ENCODE results near the gene RBMX. TPM values are rescaled to one million over a fixed set of nuclear protein-coding genes. Genes with fewer than 3 reads are reported as not detected.
A peak's percentile ranks its signal among the peaks of the same experiment; 100 is the strongest.
"Not testable (repeated sequence)": the region's sequence is repeated elsewhere in the genome, so short reads cannot be mapped to it uniquely, and the experiment has no call there.

Gene RBMX
- total RNA-seq, 1 donor from 2014 or later = 173 TPM

DNA sequence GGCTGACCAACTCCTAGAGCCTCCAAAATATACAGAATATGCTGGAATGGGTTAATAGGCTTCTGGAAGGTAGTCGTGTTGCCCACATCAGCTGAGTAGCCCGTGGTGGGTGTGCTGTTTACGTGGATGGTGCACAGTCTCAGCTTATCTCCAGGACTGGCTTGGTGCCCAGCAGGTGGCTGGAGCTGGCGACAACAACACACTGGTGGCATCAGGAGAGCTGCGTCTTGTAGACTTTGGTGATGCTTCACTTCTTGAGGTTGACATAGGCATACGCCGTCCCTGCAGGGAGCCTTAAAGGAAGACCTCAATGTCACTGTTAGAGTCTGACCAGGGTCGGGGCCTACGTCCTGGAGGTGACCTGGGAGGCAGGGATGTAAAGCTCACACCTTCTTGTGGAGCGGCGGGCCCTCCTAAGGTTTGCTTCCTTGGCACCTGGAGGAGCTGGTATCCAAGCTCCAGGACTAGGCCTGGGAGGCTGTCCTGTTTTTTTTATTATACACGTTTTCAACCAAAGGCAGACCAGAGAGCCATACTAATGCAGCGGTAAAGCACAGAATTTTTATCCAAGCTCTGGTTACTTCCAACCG, 26.5 kb upstream of the RBMX start:
- no peaks in the 10 kb centered on the region for H3K9me3 ChIP-seq (ENCODE audit: control insufficient read depth in 3 of 3, low read length in 3 of 3)
- no peak overlapping the region for H3K27ac ChIP-seq (ENCODE audit: low read depth, low read length)
- no peaks in the 10 kb centered on the region for H3K27me3 ChIP-seq (ENCODE audit: control insufficient read depth in 3 of 3, insufficient read depth in 3 of 3, low read length in 3 of 3)
- no peaks in the 10 kb centered on the region for H3K36me3 ChIP-seq (ENCODE audit: control insufficient read depth in 3 of 3, insufficient read depth in 3 of 3, low read length in 3 of 3)
- no peaks in the 10 kb centered on the region for H3K4me1 ChIP-seq (ENCODE audit: control insufficient read depth in 3 of 3, insufficient read depth in 3 of 3, low read length in 3 of 3)
- no peak overlapping the region for H3K4me3 ChIP-seq (ENCODE audit: low read length in 3 of 3)
- no peak overlapping the region for H3K9ac ChIP-seq (ENCODE audit: low read depth in 1 of 3, low read length in 3 of 3)

DNA sequence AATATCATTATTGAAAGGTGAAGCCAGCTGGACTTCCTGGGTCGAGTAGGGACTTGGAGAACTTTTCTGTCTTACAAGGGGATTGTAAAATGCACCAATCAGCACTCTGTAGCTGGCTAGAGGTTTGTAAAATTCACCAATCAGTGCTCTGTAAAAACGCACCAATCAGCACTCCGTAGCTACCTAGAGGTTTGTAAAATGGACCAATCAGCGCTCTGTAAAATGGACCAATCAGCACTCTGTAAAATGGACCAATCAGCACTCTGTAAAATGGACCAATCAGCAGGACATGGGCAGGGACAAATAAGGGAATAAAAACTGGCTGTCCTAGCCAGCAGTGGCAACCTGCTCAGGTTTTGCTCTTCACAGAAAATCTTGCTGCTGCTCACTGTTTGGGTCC, 23.5 kb upstream of the RBMX start:
- not testable (repeated sequence) for H3K36me3 ChIP-seq (ENCODE audit: control insufficient read depth in 3 of 3, insufficient read depth in 3 of 3, low read length in 3 of 3); H3K27me3 ChIP-seq (ENCODE audit: control insufficient read depth in 3 of 3, insufficient read depth in 3 of 3, low read length in 3 of 3); H3K9me3 ChIP-seq (ENCODE audit: control insufficient read depth in 3 of 3, low read length in 3 of 3); H3K4me1 ChIP-seq (ENCODE audit: control insufficient read depth in 3 of 3, insufficient read depth in 3 of 3, low read length in 3 of 3); H3K4me3 ChIP-seq (ENCODE audit: low read length in 3 of 3); H3K9ac ChIP-seq (ENCODE audit: low read depth in 1 of 3, low read length in 3 of 3); H3K27ac ChIP-seq (ENCODE audit: low read depth, low read length)

DNA sequence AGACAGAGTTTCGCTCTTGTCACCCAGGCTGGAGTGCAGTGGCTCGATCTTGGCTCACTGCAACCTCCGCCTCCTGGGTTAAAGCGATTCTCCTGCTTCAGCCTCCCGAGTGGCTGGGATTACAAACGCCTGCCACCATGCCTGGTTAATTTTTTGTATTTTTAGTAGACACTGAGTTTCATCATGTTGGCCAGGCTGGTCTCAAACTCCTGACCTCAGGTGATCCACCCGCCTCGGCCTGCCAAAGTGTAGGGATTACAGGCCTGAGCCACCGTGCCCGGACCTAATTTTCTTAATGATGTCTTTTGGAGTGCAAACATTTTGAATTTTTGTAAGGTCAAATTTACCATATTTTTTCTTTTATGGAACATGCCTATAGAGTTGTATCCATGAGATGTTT, 19.5 kb upstream of the RBMX start:
- not testable (repeated sequence) for H3K4me1 ChIP-seq (ENCODE audit: control insufficient read depth in 3 of 3, insufficient read depth in 3 of 3, low read length in 3 of 3); H3K9me3 ChIP-seq (ENCODE audit: control insufficient read depth in 3 of 3, low read length in 3 of 3); H3K27ac ChIP-seq (ENCODE audit: low read depth, low read length); H3K9ac ChIP-seq (ENCODE audit: low read depth in 1 of 3, low read length in 3 of 3); H3K4me3 ChIP-seq (ENCODE audit: low read length in 3 of 3); H3K36me3 ChIP-seq (ENCODE audit: control insufficient read depth in 3 of 3, insufficient read depth in 3 of 3, low read length in 3 of 3); H3K27me3 ChIP-seq (ENCODE audit: control insufficient read depth in 3 of 3, insufficient read depth in 3 of 3, low read length in 3 of 3)

DNA sequence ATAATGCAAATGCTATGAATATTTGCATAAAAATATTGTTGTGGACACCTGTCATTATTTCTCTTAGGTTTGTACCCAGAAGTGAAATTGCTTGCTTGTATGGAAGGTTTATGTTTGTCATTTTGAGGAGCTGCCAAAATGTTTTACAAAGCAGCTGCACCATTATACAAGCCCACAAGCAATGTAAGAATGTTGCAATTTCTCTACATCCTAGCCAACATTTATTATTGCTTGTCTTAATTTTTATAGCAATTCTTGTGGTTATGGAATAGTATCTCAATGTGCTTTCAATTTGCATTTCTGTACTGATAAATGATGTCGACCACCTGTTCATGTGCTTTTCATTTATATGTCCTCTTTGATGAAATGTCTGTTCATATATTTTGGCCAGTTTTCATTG, 18.7 kb upstream of the RBMX start:
- no peaks in the 10 kb centered on the region for H3K4me1 ChIP-seq (ENCODE audit: control insufficient read depth in 3 of 3, insufficient read depth in 3 of 3, low read length in 3 of 3)
- no peak overlapping the region for H3K4me3 ChIP-seq (ENCODE audit: low read length in 3 of 3)
- no peaks in the 10 kb centered on the region for H3K36me3 ChIP-seq (ENCODE audit: control insufficient read depth in 3 of 3, insufficient read depth in 3 of 3, low read length in 3 of 3)
- no peaks in the 10 kb centered on the region for H3K27me3 ChIP-seq (ENCODE audit: control insufficient read depth in 3 of 3, insufficient read depth in 3 of 3, low read length in 3 of 3)
- H3K27ac ChIP-seq (ENCODE audit: low read depth, low read length) = no peak overlapping the region
- H3K9me3 ChIP-seq (ENCODE audit: control insufficient read depth in 3 of 3, low read length in 3 of 3) = no peaks in the 10 kb centered on the region
- no peak overlapping the region for H3K9ac ChIP-seq (ENCODE audit: low read depth in 1 of 3, low read length in 3 of 3)

DNA sequence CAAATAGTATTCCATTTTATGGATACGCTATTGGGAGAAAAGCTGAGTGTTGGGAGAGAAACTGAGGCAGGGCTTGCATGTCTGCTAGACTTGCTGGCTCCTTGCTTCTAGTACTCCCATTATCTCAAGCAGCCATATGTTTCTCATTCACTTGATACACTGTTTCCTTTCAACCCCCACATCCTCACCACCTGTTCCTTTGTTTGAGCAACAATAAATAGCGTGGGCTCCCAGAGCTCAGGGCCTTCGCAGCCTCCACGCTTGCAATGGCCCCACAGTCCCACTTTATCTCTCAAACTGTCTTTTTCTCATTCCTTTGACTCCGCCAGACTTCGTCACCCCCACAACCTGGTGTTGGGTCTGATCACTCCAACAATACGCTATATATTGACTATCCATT, 18.2 kb upstream of the RBMX start:
- H3K27ac ChIP-seq (ENCODE audit: low read depth, low read length); H3K27me3 ChIP-seq (ENCODE audit: control insufficient read depth in 3 of 3, insufficient read depth in 3 of 3, low read length in 3 of 3); H3K9ac ChIP-seq (ENCODE audit: low read depth in 1 of 3, low read length in 3 of 3); H3K36me3 ChIP-seq (ENCODE audit: control insufficient read depth in 3 of 3, insufficient read depth in 3 of 3, low read length in 3 of 3); H3K9me3 ChIP-seq (ENCODE audit: control insufficient read depth in 3 of 3, low read length in 3 of 3); H3K4me3 ChIP-seq (ENCODE audit: low read length in 3 of 3); H3K4me1 ChIP-seq (ENCODE audit: control insufficient read depth in 3 of 3, insufficient read depth in 3 of 3, low read length in 3 of 3): not testable (repeated sequence)

DNA sequence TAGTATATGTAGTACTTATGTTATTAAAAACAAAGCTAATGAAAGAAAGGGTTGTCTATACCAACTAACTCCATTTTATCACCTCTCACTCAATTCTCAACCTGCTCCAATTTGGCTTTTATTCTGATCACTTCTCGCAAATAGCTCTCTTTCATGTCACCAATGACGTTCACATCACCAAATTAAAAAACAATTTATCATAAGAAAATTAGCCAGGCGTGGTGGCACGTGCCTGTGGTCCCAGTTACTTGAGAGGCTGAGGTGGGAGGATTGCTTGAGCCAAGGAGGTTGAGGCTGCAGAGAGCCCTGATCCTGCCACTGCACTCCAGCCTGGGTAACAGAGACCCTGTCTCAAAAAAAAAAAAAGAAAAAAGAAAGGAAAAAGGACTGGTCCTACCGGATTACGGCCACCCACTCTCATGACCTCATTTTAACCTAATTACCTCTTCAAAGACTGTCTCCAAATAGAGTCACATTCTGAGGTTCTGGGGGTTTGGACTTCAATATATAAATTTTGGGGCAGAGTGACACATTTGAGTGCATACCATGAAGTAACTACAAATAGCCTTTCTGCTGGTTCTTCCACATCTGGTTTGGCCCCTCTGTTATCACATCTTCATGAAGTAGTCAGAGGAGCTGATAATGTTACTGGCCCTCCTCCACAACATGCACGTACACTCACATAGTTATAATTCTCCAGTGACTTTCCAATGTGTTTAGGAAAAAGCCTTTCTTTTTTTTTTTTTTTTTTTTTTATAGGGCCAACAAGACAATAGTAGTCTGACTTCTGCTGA, 15.8 kb upstream of the RBMX start:
- Histone ChIP-seq H3K4me3 (ENCODE audit: low read length in 3 of 3) (no peak overlapping the region), H3K27me3 (ENCODE audit: control insufficient read depth in 3 of 3, insufficient read depth in 3 of 3, low read length in 3 of 3) (no peaks in the 10 kb centered on the region), H3K4me1 (ENCODE audit: control insufficient read depth in 3 of 3, insufficient read depth in 3 of 3, low read length in 3 of 3) (no peaks in the 10 kb centered on the region), H3K27ac (ENCODE audit: low read depth, low read length) (no peak overlapping the region), H3K9ac (ENCODE audit: low read depth in 1 of 3, low read length in 3 of 3) (no peak overlapping the region), H3K36me3 (ENCODE audit: control insufficient read depth in 3 of 3, insufficient read depth in 3 of 3, low read length in 3 of 3) (no peaks in the 10 kb centered on the region), H3K9me3 (ENCODE audit: control insufficient read depth in 3 of 3, low read length in 3 of 3) (no peaks in the 10 kb centered on the region)

DNA sequence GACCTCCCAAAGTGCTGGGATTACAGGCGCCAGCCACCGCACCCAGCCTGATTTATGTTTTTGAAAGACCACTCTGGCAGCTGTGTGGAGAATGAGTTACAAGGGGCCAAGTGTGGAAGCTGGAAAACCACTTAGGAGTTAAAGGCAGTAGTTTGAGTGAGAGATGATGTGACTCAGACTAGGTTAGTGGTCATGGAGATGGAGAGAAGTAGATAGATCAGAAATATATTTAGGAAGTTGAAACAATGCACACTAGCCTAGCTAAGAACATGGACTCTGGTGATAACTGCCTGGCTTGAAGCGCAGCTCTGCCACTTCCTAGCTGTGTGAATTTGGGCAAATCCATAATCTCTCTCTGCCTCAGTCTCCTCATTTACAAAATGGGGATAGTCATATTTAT, 11.9 kb upstream of the RBMX start:
- Histone ChIP-seq H3K4me1 (ENCODE audit: control insufficient read depth in 3 of 3, insufficient read depth in 3 of 3, low read length in 3 of 3) (no peaks in the 10 kb centered on the region), H3K27ac (ENCODE audit: low read depth, low read length) (no peak overlapping the region), H3K4me3 (ENCODE audit: low read length in 3 of 3) (no peak overlapping the region), H3K9me3 (ENCODE audit: control insufficient read depth in 3 of 3, low read length in 3 of 3) (no peaks in the 10 kb centered on the region), H3K9ac (ENCODE audit: low read depth in 1 of 3, low read length in 3 of 3) (no peak overlapping the region), H3K36me3 (ENCODE audit: control insufficient read depth in 3 of 3, insufficient read depth in 3 of 3, low read length in 3 of 3) (no peaks in the 10 kb centered on the region), H3K27me3 (ENCODE audit: control insufficient read depth in 3 of 3, insufficient read depth in 3 of 3, low read length in 3 of 3) (no peaks in the 10 kb centered on the region)

DNA sequence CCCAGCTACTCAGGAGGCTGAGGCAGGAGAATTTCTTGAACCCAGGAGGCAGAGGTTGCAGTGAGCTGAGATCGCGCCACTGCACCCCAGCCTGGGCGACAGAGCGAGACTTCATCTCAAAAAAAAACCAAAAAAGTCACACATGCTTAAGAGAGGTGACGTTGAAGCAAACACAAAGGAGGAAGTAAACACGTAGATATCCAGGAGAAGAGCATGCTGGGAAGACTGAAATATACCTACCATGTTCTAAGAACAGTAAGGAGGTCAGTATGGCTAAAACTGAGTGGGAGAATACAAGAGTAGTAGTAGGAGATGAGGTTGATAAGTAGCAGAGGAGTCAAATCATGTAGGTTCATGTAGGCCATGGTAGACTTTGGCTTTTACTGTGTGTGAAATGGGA, 10.1 kb upstream of the RBMX start:
- H3K4me1 ChIP-seq (ENCODE audit: control insufficient read depth in 3 of 3, insufficient read depth in 3 of 3, low read length in 3 of 3); H3K27ac ChIP-seq (ENCODE audit: low read depth, low read length); H3K4me3 ChIP-seq (ENCODE audit: low read length in 3 of 3); H3K36me3 ChIP-seq (ENCODE audit: control insufficient read depth in 3 of 3, insufficient read depth in 3 of 3, low read length in 3 of 3); H3K9ac ChIP-seq (ENCODE audit: low read depth in 1 of 3, low read length in 3 of 3); H3K9me3 ChIP-seq (ENCODE audit: control insufficient read depth in 3 of 3, low read length in 3 of 3); H3K27me3 ChIP-seq (ENCODE audit: control insufficient read depth in 3 of 3, insufficient read depth in 3 of 3, low read length in 3 of 3): not testable (repeated sequence)

DNA sequence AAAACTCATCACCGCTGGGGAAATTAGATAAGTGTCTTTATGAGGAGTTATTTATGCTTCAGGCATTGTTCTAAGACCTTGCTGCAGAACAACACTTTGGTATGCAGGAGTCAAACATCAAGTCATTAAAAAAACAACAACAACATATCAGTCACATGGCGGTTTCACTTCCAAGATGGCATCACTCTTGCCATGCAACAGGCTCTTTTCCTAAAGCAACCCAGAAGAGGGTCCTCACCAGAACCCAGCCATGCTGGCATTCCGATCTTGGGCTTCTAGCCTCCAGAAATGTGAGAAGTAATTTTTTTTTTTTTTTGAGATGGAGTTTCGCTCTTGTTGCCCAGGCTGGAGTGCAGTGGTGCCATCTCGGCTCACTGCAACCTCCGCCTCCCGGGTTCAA, 8.7 kb upstream of the RBMX start:
- H3K4me3 ChIP-seq (ENCODE audit: low read length in 3 of 3) = no peak overlapping the region
- no peaks in the 10 kb centered on the region for H3K9me3 ChIP-seq (ENCODE audit: control insufficient read depth in 3 of 3, low read length in 3 of 3)
- H3K27ac ChIP-seq (ENCODE audit: low read depth, low read length) = no peak overlapping the region
- H3K27me3 ChIP-seq (ENCODE audit: control insufficient read depth in 3 of 3, insufficient read depth in 3 of 3, low read length in 3 of 3) = no peaks in the 10 kb centered on the region
- no peak overlapping the region for H3K9ac ChIP-seq (ENCODE audit: low read depth in 1 of 3, low read length in 3 of 3)
- H3K36me3 ChIP-seq (ENCODE audit: control insufficient read depth in 3 of 3, insufficient read depth in 3 of 3, low read length in 3 of 3) = no peaks in the 10 kb centered on the region
- H3K4me1 ChIP-seq (ENCODE audit: control insufficient read depth in 3 of 3, insufficient read depth in 3 of 3, low read length in 3 of 3) = no peaks in the 10 kb centered on the region

DNA sequence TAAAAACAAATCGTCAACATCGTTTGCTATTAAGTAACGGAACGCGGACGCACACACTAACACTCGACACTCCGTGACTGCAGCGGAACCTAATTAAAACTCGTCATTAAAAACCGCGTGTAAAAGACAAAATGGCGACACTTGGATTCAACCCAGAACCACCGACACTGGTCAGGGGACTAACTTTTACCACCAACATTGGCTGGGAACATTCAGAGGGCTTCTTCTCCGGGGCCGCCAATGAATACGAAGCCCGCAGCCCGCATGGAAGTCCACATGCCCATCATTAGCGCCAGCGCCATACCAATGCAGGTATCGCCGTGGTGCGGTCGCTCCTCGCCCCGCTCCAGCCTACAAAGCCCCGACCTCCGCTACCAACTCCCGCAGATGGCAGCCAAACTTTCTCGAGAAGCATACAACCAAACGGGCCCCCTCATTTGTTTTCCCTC, 498 bp downstream of the RBMX start:
- Histone ChIP-seq H3K4me1 (ENCODE audit: control insufficient read depth in 3 of 3, insufficient read depth in 3 of 3, low read length in 3 of 3) (peaks cover 0 to 6% (median 5%) of the 10 kb centered on the region in 3 donors), H3K36me3 (ENCODE audit: control insufficient read depth in 3 of 3, insufficient read depth in 3 of 3, low read length in 3 of 3) (peaks cover 9 to 11% (median 10%) of the 10 kb centered on the region in 3 donors), H3K27me3 (ENCODE audit: control insufficient read depth in 3 of 3, insufficient read depth in 3 of 3, low read length in 3 of 3) (no peaks in the 10 kb centered on the region), H3K4me3 (ENCODE audit: low read length in 3 of 3) (peak overlapping the region; percentile 78 to 94 (median 88)), H3K27ac (ENCODE audit: low read depth, low read length) (peak overlapping the region; percentile 95), H3K9me3 (ENCODE audit: control insufficient read depth in 3 of 3, low read length in 3 of 3) (no peaks in the 10 kb centered on the region), H3K9ac (ENCODE audit: low read depth in 1 of 3, low read length in 3 of 3) (peak overlapping the region; percentile 87 to 94 (median 93))
